ENCODE measurements around the gene TRIM45. TPM values are rescaled to one million over a fixed set of nuclear protein-coding genes. Genes with fewer than 3 reads are reported as not detected.

The TRIM45 gene, protein sequence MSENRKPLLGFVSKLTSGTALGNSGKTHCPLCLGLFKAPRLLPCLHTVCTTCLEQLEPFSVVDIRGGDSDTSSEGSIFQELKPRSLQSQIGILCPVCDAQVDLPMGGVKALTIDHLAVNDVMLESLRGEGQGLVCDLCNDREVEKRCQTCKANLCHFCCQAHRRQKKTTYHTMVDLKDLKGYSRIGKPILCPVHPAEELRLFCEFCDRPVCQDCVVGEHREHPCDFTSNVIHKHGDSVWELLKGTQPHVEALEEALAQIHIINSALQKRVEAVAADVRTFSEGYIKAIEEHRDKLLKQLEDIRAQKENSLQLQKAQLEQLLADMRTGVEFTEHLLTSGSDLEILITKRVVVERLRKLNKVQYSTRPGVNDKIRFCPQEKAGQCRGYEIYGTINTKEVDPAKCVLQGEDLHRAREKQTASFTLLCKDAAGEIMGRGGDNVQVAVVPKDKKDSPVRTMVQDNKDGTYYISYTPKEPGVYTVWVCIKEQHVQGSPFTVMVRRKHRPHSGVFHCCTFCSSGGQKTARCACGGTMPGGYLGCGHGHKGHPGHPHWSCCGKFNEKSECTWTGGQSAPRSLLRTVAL
- total RNA-seq: 2.6 and 2.9 TPM in 2 replicates

DNA sequence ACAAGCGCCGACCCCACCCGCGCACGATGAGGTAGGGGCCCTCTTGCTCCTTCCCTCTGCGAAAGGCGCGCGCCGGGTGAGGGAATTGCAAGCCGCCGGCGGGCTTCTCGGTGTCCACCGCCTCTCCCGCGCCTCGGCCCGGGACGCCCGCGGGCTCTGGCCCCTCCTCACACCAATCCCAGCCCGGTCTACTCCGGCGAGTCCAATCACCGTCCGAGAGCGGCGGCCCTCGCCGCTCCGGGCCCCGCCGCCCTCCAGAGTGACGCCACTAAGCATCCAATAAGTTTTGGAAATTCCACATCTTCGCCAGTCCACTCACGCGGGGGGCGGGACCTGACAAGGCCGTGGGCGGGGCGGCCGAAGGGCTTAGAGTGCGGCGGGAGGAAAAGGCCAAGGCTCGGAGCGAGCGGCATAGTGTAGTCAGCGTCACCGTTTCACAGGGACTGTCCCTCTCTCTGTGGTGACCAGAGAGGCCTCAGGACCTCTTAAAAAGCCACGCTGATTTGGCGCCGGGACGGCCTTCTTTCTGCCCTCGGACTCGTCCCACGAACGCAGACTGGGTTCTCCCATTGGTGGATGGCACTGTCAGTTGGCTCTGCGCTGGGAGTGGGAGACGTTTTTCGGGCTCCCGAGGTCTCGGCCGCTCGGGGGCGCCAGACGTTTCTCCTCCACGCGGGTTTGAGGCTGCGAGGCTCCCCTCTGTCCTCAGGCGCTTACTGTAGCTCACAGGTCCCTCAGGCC, at the start of gene TRIM45:
TSS of gene TRIM45 (minus strand) at position 161 of the 741 bp plus-strand sequence. CDS start 548 bp downstream, outside the sequence.
- peak; percentile 91 for DNase-seq (ENCODE audit: low read depth)
- H3K27me3 ChIP-seq (ENCODE audit: control insufficient read depth, insufficient read depth, low read length): no peaks in the 10 kb centered on the region
- H3K4me3 ChIP-seq (ENCODE audit: low read depth, low read length): peak within 1 kb of the TSS; percentile 55
- H3K36me3 ChIP-seq (ENCODE audit: control insufficient read depth, insufficient read depth, low read length): no peaks in the 10 kb centered on the region
- TF ChIP-seq, protein P1, sequence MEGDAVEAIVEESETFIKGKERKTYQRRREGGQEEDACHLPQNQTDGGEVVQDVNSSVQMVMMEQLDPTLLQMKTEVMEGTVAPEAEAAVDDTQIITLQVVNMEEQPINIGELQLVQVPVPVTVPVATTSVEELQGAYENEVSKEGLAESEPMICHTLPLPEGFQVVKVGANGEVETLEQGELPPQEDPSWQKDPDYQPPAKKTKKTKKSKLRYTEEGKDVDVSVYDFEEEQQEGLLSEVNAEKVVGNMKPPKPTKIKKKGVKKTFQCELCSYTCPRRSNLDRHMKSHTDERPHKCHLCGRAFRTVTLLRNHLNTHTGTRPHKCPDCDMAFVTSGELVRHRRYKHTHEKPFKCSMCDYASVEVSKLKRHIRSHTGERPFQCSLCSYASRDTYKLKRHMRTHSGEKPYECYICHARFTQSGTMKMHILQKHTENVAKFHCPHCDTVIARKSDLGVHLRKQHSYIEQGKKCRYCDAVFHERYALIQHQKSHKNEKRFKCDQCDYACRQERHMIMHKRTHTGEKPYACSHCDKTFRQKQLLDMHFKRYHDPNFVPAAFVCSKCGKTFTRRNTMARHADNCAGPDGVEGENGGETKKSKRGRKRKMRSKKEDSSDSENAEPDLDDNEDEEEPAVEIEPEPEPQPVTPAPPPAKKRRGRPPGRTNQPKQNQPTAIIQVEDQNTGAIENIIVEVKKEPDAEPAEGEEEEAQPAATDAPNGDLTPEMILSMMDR (IDR thresholded peaks at IDR 0.05; ENCODE audit: insufficient read depth, low read length, severe bottlenecking): peak; percentile 96
- FAIRE-seq: no peak

DNA sequence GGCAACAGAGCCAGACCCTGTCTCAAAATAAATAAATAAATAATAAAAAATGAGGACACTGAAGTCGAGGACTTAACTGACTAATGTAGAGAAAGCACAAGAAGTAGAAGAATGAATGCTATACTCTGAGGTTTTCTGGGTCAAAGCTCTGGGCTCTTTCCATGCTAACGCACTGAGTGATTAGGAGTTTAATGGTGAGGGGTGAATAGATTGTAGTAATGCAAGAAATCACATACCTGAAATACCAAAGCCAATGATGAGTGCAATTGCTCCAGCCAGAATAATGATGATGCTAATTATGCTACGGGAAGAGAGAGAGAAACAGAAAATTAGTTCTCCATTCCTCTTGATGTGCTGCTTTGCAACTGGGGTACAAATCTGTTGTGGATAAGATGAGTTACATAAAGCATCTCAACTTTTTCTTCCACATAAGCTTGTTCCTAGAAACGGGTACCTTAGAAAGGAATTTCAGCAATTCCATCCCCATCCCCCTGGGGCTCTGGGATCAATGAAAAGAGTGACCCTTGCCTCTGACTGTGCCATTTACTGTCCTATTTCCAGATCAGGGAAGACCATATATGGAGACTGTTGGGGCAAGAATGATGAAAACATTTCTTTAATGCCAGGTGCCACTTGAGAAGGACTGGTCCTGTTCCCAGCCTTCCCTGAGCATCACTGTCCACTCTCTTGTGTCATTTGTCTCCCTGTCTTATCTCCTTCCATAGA, 48.5 kb upstream of the TRIM45 start:
- Histone ChIP-seq H3K36me3 (ENCODE audit: control insufficient read depth, insufficient read depth, low read length) (no peaks in the 10 kb centered on the region), H3K4me3 (ENCODE audit: low read depth, low read length) (no peak overlapping the region), H3K27me3 (ENCODE audit: control insufficient read depth, insufficient read depth, low read length) (no peaks in the 10 kb centered on the region)
- DNase-seq (ENCODE audit: low read depth) (no peak), FAIRE-seq (no peak)
- TF ChIP-seq, protein P1 (IDR thresholded peaks at IDR 0.05; ENCODE audit: insufficient read depth, low read length, severe bottlenecking): no peak

DNA sequence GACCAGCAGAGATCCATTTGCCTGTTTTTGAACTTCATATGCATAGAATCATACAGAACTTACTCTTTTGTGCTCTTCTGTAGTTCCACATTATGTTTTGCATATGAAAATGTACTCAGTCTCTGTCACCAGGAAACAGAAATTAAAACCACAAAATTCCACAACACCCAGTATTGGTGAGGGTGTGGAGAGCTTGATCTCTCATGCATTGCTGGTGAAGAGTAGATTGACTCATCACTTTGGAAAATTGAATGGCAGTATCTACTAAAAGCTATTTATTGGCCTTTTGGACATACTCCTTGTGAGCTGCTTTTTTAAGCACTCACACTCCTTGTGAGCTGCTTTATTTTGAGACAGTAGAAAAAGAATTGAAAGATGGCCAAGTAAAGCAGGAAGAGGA, 45.9 kb upstream of the TRIM45 start:
- no peaks in the 10 kb centered on the region for H3K27me3 ChIP-seq (ENCODE audit: control insufficient read depth, insufficient read depth, low read length)
- FAIRE-seq: no peak
- TF ChIP-seq, protein P1 (IDR thresholded peaks at IDR 0.05; ENCODE audit: insufficient read depth, low read length, severe bottlenecking): no peak
- H3K36me3 ChIP-seq (ENCODE audit: control insufficient read depth, insufficient read depth, low read length): no peaks in the 10 kb centered on the region
- peak; percentile 74 for DNase-seq (ENCODE audit: low read depth)
- H3K4me3 ChIP-seq (ENCODE audit: low read depth, low read length): no peak overlapping the region

DNA sequence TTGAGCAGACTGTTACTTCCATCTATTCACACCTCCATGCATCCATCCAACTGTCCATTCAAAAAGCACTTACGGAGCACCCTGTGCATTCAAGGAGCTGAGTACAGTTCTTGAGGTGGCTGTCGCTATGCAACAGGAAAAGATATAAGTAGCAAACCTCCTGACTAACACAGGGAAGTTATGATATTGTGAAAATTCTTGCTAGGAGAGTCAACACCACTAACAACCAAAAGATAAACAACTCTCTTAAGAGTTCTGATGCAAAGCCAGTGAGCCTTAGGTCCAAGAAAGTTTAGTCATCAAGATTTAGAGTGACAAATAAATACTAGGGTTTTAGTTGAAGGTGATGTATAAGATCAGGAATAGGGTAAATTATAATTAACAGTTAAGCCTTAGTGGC, 44.5 kb upstream of the TRIM45 start:
- TF ChIP-seq, protein P1 (IDR thresholded peaks at IDR 0.05; ENCODE audit: insufficient read depth, low read length, severe bottlenecking): no peak
- FAIRE-seq (no peak), DNase-seq (ENCODE audit: low read depth) (peak; percentile 97)
- H3K27me3 ChIP-seq (ENCODE audit: control insufficient read depth, insufficient read depth, low read length): no peaks in the 10 kb centered on the region
- H3K36me3 ChIP-seq (ENCODE audit: control insufficient read depth, insufficient read depth, low read length): no peaks in the 10 kb centered on the region
- H3K4me3 ChIP-seq (ENCODE audit: low read depth, low read length): no peak overlapping the region

DNA sequence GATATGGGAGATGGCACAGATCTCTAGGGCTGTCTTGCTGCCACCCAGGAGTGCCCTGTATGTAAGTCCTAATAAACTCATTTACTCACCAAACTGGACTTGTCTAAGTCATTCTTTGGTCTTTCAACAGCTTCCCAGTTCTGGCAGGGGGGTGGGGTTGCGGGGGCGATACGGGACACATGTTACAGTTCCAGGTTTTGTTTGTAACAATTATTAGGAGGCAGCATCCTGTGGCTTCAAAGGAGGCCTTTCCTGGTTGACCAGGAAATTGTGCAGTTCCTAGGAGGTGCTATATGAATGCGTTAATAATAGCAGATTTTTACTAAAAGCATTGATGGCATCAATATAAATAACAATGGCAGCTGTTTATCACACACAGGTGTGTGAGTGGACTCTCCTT, 42.7 kb upstream of the TRIM45 start:
- peak; percentile 94 for FAIRE-seq
- no peak overlapping the region for H3K4me3 ChIP-seq (ENCODE audit: low read depth, low read length)

More for the DNA sequence above, 42.7 kb upstream of the TRIM45 start:
- Histone ChIP-seq H3K27me3 (ENCODE audit: control insufficient read depth, insufficient read depth, low read length) (no peaks in the 10 kb centered on the region), H3K36me3 (ENCODE audit: control insufficient read depth, insufficient read depth, low read length) (no peaks in the 10 kb centered on the region)
- DNase-seq (ENCODE audit: low read depth): no peak
- TF ChIP-seq, protein P1 (IDR thresholded peaks at IDR 0.05; ENCODE audit: insufficient read depth, low read length, severe bottlenecking): no peak

Measured in bronchial epithelial cell (primary cell).